HG03432 (cell line): ENCODE data around the gene WDR5.

Experiments
- ATAC-seq: cut with Tn5 transposase; IDR thresholded peaks from one replicate; pipeline ENCODE4 v1.9.1; 2021; ENCODE audit warnings: mild to moderate bottlenecking, moderate library complexity; ENCODE audit not compliant: unreplicated experiment

The WDR5 gene

DNA sequence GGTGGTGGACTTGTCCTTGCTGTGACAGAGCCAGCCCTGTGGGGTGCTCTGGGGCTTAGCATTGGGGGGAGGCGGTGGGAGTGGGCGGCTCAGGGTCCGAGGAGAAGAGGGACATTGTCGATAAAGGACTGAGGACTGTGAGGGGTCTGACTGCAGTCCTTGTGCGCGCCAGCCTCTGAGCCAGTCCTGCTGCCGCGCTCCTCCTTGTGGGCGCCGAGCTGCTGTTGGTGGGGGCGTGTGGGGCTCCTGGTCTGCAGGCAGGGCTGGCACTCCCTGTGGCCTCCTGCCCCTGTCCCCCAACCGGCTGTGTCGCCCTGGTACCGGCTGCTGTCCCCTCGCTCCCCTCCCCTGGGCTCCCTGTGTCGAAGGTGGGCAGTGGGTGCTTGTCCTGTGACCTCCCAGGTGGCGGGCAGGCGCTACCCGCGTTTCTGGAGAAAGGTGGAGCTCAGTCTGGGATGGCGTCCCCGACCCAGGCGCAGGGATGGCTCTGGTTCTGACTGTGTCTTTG is 21.6 kb downstream of the WDR5 start:
- no peak for ATAC-seq

DNA sequence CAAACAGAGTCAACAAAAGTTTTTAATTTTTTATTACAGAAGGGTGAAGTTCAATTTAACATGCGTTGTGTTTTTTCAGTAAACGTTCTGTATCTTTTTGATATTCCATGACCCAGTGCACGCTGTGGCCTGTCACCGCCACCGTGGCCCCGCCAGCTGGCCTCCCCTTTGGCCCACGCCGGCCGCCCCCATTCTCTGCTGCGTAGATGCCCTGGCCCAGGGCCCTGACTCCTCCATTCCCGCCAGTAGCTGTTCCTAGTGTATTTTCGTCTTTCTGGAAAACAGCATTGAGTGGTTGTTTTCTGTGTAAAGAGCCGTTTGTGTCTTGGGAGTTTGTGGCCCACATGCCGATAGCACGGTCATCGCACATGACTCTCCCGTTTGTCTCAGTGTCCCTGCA is 22.4 kb downstream of the WDR5 start:
- ATAC-seq, result no peak

DNA sequence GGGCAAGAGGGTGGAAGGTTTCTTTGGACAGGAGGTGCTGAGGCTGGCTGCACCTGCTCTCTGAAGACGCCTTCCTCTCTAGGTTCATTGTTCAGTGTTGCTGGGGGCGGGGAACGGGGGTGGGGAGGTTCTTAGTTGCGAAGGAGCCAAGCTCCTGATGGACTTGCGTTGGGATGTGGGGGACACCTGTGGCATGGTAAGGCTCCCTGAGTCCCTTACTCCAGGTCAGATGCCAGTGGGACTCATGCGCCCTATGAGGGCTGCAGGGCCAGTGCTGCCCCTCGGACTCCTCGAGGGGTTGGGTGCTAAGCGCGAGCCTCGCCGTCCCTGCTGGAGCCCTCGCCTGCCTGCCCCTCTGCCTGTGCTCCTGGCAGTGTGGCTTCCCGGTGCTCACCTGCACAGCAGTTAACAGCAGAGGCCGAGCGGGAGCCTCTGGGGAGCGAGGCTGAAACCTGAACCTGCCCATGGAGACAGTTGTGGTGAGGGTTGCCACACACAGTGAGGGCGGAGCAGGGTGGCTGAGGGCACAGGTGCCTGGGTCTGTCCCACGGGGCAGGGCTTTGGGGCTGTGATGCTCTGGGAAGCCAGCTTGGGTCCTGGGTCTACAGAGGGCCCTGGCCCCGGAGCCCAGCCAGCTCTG is 23.0 kb downstream of the WDR5 start:
- no peak for ATAC-seq

DNA sequence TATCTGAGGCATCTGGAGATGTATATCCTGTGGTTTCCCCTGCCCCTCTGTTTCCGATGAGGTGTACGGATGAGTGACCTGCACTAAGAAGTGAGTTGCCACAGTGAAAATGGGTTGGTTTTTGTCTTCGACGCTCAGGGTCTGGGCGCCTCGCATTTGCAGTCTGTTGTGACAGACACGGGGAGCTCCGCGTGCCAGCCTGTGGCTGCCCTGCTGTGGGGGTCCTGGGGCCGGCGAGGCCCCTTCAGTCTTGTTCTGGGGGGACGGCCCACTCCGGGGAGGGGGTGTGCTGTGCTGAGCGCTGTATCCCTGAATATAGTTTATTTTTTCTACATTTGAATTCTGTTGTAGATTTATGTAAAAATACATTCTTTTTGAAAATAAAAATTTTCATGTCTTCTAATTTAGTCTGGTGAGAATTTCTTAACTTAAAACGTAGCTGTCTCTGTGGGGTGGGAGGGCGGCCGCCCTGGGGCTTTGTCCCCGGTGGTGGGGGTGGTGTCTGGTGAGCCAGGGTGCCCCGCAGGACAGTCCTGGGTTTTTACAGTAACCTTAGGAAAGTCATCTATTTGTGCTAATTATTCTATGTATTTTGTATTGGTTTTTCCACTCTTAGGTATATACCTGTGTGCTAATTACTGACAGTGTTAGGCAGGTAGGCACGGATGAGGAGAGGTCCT is 23.8 kb downstream of the WDR5 start:
- ATAC-seq, result no peak

DNA sequence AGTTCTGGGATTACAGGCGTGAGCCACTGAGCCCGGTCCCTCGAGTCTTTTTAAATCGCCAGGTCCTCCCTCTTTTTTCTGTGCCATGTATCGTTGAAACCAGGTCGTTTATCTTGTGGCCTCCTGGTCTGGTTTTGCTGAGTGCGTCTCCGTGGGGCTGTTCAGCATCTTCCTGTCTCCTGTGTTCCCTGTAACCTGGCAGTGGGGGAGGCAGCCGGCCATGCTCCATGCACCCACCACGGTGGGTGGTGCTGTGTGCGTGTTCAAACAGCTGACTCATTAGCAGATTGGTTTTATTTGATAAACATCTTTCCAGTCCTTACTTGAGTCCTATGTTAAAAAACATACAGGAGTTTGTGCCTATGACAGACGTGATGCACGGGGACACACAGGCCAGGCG is 25.8 kb downstream of the WDR5 start:
- no peak for ATAC-seq

DNA sequence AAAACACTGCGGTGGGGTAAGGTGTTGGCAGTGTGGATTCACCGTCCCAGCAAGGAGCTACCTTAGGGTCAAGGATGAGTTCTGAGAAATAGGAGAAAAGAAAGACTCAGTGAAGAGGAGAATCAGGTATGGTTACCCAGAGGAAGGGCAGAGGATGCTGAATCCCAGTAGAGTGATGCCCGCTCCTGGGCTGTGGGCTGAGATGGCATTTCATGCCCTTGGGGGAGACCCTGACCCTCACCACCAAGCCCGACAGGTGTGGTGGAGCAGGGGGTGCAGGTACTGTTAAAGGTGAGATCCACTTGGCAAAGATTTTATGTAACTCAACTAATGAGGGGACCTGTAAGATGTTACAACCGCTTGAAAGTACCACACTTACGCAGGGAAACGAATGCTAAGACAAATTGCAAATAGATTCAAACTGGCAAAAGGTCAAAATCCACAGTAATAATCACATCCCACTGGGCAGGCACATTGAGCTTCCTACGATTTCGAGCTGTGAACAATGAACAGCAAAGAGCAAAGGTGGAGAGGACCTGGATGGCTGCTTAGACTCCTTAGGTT is 26.4 kb downstream of the WDR5 start:
- no peak for ATAC-seq

DNA sequence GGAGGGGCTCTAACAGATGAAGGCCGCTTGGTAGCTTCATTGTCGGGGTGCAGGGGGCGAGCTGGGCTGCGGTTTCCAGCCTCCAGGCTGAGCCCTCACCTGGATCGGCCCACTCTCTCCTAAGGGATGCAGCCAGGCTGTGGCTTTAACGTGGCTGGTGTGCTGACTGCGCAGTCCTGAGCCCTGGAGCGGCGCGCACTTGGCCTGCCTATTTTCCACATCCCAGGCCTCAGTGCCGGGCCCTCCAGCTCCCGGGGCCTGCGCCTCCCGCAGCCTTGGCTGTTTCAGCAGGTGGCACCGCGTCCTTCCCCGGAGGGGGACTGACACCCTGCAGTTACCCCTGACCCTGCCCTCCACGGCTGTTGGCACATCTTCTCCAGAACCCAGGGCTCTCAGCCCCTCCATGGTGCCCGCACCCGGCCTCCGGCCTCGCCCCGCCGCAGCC is 27.1 kb downstream of the WDR5 start:
- ATAC-seq, result no peak

DNA sequence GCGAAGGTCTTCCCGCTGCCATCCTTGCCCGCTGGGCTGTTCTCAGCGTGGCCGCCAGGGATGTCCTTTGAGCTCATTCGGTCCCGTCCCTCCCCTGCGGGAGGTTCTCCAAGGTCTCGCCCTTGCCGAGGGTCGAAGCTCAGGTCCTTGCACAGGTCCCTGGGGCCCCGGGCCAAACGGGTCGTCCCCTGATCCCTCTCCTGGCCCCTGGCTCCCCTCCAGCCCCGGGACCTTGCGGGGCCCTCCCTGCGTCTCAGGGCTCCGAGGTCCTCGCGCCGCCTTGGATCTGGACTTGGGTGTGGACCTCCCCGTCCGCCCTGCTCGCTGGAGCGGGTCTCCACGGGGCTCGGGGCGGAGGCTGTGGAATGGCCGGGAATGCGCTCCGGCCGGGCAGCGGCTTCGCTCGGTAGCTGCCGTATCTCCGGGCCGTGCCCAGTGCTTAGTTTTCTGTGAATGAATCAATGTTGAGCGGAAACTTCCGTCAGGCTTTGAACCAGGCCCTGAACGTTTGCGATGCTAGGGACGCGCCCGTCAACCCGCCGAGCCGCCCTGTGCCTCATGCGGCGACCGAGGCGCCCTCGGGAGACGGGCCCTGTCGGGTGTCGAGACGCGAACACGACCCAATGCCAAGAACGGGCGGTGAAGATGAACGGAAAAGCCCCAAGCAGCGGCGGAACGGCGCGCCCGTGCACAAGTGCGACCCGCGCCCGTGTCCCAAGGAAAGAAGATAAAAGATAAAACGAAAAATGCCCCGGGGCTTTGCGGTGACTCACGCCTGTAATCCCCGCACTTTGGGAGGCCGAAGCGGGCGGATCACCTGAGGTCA is 27.7 kb downstream of the WDR5 start:
- ATAC-seq, result no peak

DNA sequence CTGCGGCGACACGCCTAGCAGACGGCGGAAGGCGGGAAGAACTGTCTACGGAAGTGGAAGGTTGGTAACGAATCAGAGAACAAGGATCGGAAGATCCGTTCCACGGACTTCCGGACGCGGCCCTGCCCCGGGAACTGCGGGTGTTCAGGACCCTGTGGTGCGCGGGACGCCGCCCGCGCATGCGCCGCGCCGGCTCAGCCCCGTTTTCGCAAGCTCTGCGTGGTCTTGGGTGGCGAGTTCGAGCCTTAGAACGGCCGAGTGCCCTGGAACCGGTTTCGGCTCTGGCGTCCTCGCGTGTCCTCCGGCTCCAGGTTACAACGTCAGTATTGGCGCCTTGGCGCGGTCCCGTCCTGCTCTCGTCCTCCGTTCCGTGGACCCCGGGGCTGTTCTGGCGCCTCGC is 29.0 kb downstream of the WDR5 start:
- no peak for ATAC-seq

DNA sequence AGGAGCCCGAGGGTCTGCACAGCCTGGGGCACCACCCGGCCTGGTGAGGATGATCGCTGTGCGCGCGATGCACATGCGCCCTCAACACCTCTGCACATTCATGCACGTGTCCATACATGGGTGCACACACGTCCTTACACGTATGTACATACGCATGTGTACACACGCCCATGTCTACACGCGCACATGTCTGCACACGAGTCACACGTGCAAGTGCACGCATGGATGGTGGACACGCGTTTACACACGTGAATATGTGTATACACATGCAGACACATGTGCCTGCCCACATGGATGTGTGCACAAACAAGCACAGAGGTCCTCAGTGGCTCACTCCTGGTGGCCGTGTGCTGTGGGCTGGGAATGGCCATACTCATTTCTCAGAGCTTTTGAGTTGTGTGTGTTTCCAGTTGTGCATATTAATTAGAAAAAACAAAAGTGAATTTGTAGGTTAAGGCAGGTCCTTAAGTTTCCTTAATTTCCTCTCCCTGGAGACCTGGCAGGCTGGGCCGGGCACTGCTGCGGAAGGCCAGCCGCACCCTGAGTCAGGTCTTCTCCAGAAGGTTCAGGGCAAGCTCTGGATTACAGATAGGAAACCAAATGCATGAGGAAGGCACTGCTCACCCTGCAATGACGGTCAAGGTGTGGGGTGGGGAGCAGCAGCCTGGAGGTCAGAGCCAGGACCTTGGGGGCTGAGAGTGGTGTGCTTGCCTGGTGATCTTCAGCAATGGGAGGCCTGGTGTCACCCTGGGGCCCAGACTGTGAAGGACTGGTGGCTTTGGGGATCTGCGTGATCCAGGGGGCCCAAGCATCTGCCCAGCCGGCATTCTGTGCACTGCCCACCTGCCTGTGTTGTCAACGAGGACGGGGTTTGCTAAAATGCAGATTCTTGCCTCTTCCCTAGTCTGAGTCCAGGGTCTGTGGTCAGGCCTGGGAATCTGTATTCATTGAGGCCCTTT is 29.8 kb downstream of the WDR5 start:
- ATAC-seq, result no peak

DNA sequence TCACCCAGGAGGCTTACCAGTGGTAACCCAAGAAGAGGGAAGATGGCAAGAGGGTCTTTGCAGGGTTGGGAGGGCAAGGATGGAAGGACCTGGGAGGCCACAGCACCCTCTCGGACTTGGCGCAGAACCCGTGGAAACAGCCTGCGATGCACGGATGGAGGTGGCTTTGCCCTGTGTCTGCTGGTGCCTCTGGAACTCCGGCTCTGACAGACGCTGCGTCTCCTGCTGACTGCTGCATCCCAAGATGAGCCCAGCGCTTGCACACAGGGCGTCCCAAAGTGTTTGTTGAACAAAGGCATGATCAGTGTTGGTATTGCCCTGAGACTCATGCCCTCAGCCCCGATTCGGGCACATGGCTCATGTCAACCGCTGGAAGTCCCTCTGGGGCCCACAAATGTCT is 30.5 kb downstream of the WDR5 start:
- ATAC-seq, result no peak

DNA sequence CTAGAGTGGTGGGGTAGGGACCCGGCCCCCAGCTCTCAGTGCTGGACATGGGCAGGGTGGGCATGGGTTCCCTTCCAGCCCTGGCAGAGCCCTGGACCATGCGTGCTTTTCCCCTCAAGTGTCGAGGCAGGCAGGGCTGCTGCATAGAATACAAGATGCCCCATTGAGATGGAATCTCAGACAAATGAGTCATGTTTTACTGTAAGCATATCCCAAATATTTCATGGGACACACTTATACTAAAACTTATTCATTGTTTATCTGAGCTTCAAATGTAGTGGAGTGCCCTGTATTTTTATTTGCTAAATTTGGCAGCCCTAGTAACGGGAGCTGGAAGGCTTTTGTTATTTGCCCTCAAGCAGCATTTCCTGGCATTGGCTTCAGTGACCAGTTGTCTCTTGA is 31.6 kb downstream of the WDR5 start:
- no peak for ATAC-seq

DNA sequence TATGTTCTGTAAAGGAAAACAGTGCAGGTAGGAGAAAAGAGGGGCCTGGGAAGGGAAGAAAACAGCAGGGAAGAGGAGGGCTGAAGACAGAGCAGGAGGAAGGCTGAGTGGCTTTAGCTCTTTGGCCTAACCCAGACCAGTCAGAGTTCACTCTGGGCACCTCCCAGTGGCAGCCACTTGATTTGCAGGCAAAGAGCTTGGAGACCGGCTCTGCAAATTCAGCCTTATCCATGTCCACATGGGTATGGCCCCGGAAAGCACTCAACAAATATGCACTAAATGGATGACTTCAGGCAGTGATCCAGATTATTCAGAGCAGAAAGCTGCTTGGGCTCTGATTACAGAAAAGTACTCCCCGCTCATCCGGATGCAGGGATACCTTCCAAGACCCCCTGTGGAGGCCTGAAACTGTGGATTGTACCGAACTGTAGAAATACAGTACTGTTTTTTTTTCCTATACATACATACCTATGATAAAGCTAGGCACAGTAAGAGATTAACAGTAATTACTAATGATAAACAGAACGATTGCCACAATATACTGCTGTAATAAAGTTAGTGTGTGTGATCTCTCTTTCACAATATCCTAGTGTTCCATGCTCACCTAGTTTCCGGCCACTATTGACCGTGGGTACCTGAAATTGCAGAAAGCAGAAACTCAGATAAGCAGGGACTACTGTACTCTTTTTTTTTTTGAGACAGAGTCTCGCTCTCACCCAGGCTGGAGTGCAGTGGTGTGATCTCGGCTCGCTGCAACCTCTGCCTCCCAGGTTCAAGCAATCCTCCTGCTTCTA is 33.1 kb downstream of the WDR5 start:
- ATAC-seq, result no peak

DNA sequence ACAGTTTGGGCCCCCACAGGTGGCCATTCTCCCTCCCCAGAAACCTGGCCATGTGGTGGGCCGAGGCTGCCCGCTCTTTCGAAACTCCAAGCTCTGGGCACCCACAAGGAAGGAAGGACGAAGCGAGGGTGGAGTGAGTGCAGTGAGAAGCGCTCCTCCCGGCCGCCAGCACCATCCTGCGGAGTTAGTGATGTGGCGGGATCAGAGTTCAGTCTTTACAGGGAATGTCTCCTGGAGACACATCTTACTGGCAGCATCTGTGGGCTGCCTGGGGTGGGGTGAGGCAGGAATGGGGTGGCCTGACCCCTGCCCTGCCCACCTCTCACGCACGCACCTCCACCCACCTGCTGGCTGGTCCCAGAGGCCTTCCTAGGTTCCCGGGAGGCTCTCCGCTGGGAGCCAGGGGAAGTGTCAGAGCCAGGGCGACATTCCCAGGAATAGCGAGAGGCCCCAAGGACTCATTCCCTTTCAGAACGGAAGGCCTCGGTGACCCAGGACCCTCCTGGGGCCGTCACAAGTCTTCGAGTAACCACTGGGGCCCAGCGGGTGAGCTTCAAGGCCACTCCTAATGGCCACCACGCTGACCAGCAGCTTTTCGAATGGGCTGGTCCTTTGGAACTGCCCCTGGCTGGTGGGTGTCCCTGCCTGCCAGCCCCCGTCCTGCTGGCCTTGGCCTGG is 34.0 kb downstream of the WDR5 start:
- no peak for ATAC-seq

DNA sequence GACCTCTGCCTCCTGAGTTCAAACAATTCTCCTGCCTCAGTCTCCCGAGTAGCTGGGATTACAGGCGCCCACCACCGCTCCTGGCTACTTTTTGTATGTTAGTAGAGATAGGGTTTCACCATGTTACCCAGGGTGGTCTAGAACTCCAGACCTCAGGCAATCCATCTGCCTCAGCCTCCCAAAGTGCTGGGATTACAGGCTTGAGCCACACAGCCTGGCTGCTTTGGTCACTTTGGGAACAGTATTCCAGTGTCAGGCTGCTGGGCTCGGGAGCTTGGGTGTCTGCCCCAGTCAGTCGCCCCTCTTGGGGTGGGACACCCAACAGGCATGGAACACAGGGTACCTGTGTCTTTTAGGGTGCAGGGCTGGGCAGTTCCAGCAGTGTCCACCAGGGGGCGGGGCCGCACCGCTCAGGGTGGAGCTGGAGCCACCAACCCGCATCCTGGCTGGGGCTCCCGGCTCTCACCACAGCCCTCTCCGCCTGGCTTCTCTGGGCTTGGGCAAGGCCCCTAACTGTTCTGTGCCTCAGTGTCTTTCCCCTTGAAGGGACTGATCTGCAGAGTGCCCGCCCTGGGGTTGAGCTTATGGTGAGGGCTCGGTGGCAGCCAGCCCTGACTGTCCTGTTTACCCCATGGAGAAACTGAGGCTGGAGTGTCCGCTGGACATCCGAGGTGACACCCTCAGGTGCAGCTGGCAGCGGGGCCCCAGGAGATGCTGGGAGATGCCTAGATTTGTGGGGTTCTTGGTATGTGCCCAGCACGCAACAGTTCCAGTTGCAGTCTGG is 34.8 kb downstream of the WDR5 start:
- ATAC-seq, result no peak

DNA sequence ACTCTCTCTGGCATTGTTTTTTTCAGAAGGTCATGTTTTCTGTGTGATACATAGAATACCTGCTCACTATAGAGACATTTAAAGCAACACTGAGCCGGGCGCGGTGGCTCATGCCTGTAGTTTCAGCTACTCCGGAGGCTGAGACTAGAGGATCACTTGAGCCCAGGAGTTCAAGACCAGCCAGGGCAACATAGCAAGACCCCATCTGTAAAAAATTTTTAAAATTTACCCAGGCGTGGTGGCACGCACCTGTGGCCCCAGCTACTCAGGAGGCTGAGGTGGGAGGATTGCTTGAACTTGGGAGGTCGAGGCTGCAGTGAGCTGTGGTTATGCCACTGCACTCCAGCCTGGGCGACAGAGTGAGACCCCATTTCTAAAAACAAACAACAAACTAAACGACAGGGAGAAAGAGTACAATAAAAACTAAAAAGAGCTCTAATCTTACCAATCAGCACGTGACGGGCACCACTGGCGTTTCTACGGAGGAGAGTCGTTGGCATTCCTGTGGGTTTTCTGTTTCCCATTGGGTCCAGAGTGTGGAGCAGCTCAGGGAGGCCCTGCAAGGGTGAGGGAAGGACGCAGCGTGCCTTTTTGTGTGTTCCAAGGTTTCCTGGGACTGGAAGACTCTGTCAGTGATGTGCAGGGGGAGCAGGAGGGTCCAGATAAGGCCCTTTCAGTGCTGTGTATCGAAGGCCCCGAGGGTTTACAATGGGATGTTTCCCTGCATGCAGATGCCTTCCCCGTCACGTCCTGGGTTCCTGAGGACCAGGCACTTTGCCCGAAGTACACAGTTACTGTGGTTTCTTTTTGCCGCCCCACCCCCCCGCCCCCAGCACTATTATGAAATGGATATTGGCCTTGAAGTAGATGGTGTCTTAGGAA is 35.7 kb downstream of the WDR5 start:
- no peak for ATAC-seq
